ENCODE results near the gene ALOX15. TPM values are rescaled to one million over a fixed set of nuclear protein-coding genes. Genes with fewer than 3 reads are reported as not detected.
A peak's percentile ranks its signal among the peaks of the same experiment; 100 is the strongest.
"Not testable (repeated sequence)": the region's sequence is repeated elsewhere in the genome, so short reads cannot be mapped to it uniquely, and the experiment has no call there.

Gene ALOX15
- total and polyA plus RNA-seq, 10 donors, result 0.04 to 2.6 (median 0.70) TPM; not detected in 1

- Histone ChIP-seq H3K27me3 (replicated peaks in 1 of 7) (peaks cover 0 to 21% (median 0%) of the 10 kb centered on the region in 7 donors), H3K4me1 (peaks cover 0 to 13% (median 2%) of the 10 kb centered on the region in 6 donors), H3K4me3 (no peak overlapping the region), H3K27ac (no peak overlapping the region), H3K9me3 (no peaks in the 10 kb centered on the region), H3K36me3 (no peaks in the 10 kb centered on the region)
- no peak for DNase-seq
- WGBS, 5 donors, result 70 to 86% (median 77%) methylated on average over 5 of the region's 5 CpGs
- TF ChIP-seq POLR2A (IDR thresholded peaks at IDR 0.05) (no peak), CTCF (IDR thresholded peaks at IDR 0.05 in 8 of 11, conservative IDR thresholded peaks at IDR 0.05 in 3 of 11) (no peak), POLR2AphosphoS5 (IDR thresholded peaks at IDR 0.05) (no peak)
- intact Hi-C loops (cut with DNase I; ENCODE audit: low total_unique reads), result no loop called here
Observed at GRCh38 chr17:4652997-4653396, 11.5 kb upstream of the ALOX15 start.

- Histone ChIP-seq H3K27me3 (replicated peaks in 1 of 7) (peaks cover 0 to 43% (median 0%) of the 10 kb centered on the region in 7 donors), H3K4me1 (peaks cover 0 to 13% (median 2%) of the 10 kb centered on the region in 6 donors), H3K4me3 (no peak overlapping the region), H3K27ac (no peak overlapping the region), H3K36me3 (no peaks in the 10 kb centered on the region), H3K9me3 (no peaks in the 10 kb centered on the region)
- no peak for TF ChIP-seq POLR2AphosphoS5 (IDR thresholded peaks at IDR 0.05)
- TF ChIP-seq POLR2A (IDR thresholded peaks at IDR 0.05), result no peak
- no peak for TF ChIP-seq CTCF (IDR thresholded peaks at IDR 0.05 in 8 of 11, conservative IDR thresholded peaks at IDR 0.05 in 3 of 11)
- intact Hi-C loops (cut with DNase I; ENCODE audit: low total_unique reads), result no loop called here
- no peak for DNase-seq
- 34 to 64% (median 51%) methylated on average over 2 of the region's 2 CpGs for WGBS, 5 donors
Observed at GRCh38 chr17:4648741-4649140, 7.3 kb upstream of the ALOX15 start.

GRCh38 chr17:4645642-4646041 is 4.2 kb upstream of the ALOX15 start:
- Histone ChIP-seq H3K27ac (no peak overlapping the region), H3K4me1 (peaks cover 0 to 28% (median 9%) of the 10 kb centered on the region in 6 donors), H3K36me3 (no peaks in the 10 kb centered on the region), H3K9me3 (no peaks in the 10 kb centered on the region), H3K27me3 (replicated peaks in 1 of 7) (peaks cover 0 to 63% (median 19%) of the 10 kb centered on the region in 7 donors), H3K4me3 (no peak overlapping the region)
- intact Hi-C loops (cut with DNase I; ENCODE audit: low total_unique reads), result no loop called here
- TF ChIP-seq POLR2AphosphoS5 (IDR thresholded peaks at IDR 0.05) (no peak), POLR2A (IDR thresholded peaks at IDR 0.05) (no peak), CTCF (IDR thresholded peaks at IDR 0.05 in 8 of 11, conservative IDR thresholded peaks at IDR 0.05 in 3 of 11) (no peak)
- no peak for DNase-seq
- 51 to 62% (median 52%) methylated on average over 5 of the region's 5 CpGs for WGBS, 5 donors

GRCh38 chr17:4643676-4644075 is 2.2 kb upstream of the ALOX15 start:
- DNase-seq, result no peak
- Histone ChIP-seq H3K4me1 (peaks cover 0 to 32% (median 15%) of the 10 kb centered on the region in 6 donors), H3K27me3 (replicated peaks in 1 of 7) (peaks cover 0 to 81% (median 28%) of the 10 kb centered on the region in 7 donors), H3K27ac (no peak overlapping the region), H3K9me3 (no peaks in the 10 kb centered on the region), H3K36me3 (no peaks in the 10 kb centered on the region), H3K4me3 (no peak overlapping the region)
- 70 to 82% (median 72%) methylated on average over 4 of the region's 4 CpGs for WGBS, 5 donors
- intact Hi-C loops (cut with DNase I; ENCODE audit: low total_unique reads), result no loop called here
- no peak for TF ChIP-seq POLR2A (IDR thresholded peaks at IDR 0.05)

- H3K36me3 ChIP-seq, result no peaks in the 10 kb centered on the region
- no peak for DNase-seq
- 19 to 46% (median 28%) methylated on average over 6 of the region's 6 CpGs for WGBS, 5 donors
- H3K9me3 ChIP-seq, result no peaks in the 10 kb centered on the region
- H3K4me1 ChIP-seq, result peaks cover 0 to 32% (median 16%) of the 10 kb centered on the region in 6 donors
- no peak for TF ChIP-seq POLR2A (IDR thresholded peaks at IDR 0.05)
- TF ChIP-seq CTCF (IDR thresholded peaks at IDR 0.05 in 8 of 11, conservative IDR thresholded peaks at IDR 0.05 in 3 of 11), result no peak
- TF ChIP-seq POLR2AphosphoS5 (IDR thresholded peaks at IDR 0.05), result no peak
- no peak overlapping the region for H3K27ac ChIP-seq
- intact Hi-C loops (cut with DNase I; ENCODE audit: low total_unique reads), result no loop called here
- H3K27me3 ChIP-seq (replicated peaks in 1 of 7), result peaks cover 0 to 91% (median 30%) of the 10 kb centered on the region in 7 donors
- no peak overlapping the region for H3K4me3 ChIP-seq
Observed at GRCh38 chr17:4642286-4642685, 808 bp upstream of the ALOX15 start.

DNA sequence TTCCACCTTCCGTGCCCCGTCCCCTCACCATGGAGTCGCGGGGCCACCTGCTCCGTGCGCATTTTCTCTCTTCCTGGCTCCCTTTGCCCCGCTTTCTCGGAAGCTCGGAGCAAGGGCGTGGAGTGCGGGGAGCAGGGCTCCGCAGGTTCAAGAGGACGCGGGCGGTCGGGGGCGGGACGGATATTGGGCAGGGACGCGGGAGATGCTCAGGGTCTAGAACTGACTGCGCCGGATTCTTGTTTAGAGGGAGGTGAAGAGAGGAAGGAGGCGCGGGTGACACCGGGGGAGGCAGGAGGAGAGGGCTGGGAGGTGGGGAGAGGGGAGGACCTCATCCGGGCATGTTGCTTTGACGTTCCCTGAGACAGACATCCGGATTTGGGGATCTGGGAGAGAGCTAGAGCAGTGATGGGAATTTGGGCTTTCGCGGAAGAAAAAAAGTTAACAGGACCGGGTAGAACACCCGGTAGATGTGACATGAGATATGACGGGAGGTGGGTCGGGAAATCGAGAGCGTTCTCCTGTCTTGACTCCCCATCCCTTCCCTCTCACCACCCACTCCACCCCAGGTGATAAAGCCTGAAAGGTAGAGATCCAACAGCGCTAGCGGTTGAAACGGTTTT is 799 bp downstream of the ALOX15 start:
- Histone ChIP-seq H3K4me1 (peaks cover 4 to 48% (median 30%) of the 10 kb centered on the region in 6 donors), H3K4me3 (peak overlapping the region in 1 of 8 donors; percentile 9), H3K27me3 (replicated peaks in 1 of 7) (peaks cover 0 to 93% (median 30%) of the 10 kb centered on the region in 7 donors)
- H3K36me3 ChIP-seq; DNase-seq; intact Hi-C loops (cut with DNase I; ENCODE audit: low total_unique reads); H3K9me3 ChIP-seq; H3K27ac ChIP-seq: not testable (repeated sequence)
- 1 to 14% (median 3%) methylated on average over 28 to 36 of the region's 39 CpGs for WGBS, 5 donors

All from spleen (tissue), 11 donors.